ENCODE measurements around the gene CDK2AP2.

The CDK2AP2 gene

DNA sequence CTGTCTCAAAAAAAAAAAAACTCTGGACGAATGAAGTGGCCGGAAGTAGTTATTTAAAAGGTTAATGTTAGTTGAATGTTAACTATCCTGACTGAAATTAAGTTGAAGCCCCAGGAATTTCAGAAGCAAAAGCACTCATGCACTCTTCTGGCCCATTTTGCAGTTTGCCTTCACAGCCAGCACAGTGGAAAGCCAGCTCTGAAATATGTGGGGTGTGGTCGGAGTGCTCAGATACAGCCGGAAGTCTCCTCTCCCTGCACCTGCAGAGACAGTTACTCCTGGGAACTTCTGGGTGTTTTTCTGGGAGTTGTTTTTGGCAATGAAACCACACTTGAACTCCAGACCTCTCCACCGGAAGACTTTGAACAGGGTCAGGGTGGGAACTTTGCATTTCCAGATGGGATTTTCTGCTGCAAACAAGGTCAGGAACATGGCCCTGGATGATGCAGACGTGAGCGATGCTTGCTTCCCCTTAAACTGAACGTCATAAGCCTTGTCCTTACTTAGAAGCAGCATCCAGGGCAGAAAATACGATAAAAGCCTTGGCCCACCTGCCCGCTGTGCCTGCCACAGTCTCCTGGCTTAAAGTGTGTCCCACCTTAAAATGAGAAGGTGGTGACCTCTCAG is 36.8 kb upstream of the CDK2AP2 start:
- in situ Hi-C loops (cut with MboI; ENCODE audit: low pct_unique_long_range_greater_than_20kb, low sequenced_read_pairs, unreplicated experiment), result no loop called here
- TF ChIP-seq, protein P1, sequence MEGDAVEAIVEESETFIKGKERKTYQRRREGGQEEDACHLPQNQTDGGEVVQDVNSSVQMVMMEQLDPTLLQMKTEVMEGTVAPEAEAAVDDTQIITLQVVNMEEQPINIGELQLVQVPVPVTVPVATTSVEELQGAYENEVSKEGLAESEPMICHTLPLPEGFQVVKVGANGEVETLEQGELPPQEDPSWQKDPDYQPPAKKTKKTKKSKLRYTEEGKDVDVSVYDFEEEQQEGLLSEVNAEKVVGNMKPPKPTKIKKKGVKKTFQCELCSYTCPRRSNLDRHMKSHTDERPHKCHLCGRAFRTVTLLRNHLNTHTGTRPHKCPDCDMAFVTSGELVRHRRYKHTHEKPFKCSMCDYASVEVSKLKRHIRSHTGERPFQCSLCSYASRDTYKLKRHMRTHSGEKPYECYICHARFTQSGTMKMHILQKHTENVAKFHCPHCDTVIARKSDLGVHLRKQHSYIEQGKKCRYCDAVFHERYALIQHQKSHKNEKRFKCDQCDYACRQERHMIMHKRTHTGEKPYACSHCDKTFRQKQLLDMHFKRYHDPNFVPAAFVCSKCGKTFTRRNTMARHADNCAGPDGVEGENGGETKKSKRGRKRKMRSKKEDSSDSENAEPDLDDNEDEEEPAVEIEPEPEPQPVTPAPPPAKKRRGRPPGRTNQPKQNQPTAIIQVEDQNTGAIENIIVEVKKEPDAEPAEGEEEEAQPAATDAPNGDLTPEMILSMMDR (IDR thresholded peaks at IDR 0.05; ENCODE audit: extremely low read depth, insufficient read depth, missing control alignments), result no peak
- no peak for DNase-seq (ENCODE audit: low spot score)

DNA sequence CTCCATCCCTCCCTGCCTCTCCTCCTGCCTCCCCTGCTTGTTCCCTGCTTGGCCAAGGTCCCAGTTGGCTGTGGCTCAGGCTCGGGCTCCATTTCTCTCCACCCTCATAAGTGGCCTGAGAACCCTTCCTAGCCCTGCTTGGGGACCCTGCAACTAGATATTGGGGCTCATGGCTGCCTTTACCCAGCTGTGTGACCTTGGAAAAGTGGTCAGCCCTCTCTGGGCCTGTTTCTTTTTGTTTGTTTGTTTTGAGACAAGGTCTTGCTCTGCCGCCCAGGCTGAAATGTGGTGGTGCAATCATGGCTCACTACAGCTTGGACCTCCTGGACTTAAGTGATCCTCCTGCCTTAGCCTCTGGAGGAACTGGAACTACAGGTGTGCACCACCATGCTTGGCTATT is 35.6 kb upstream of the CDK2AP2 start:
- no peak for DNase-seq (ENCODE audit: low spot score)
- TF ChIP-seq, protein P1 (IDR thresholded peaks at IDR 0.05; ENCODE audit: extremely low read depth, insufficient read depth, missing control alignments), result no peak
- in situ Hi-C loops (cut with MboI; ENCODE audit: low pct_unique_long_range_greater_than_20kb, low sequenced_read_pairs, unreplicated experiment), result no loop called here

DNA sequence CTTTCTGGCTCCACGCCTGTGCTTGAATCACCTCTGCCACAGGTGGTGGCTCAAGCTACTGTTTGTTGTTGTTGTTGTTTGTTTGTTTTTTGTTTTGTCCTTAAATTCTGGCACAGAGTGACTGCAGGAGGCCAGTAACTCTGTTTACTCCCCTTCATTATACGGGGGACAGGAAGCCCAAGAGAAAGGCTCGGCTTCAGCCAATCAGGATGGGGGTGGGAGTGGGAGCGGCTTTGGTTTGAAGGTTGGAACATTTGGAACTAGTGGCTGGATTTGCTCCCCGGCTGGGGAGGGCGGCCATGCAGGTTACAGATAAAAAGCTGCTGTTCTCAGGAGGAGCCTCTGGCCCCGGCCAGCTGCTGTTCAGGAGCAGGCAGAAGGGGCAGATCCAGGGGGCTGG is 35.0 kb upstream of the CDK2AP2 start:
- TF ChIP-seq, protein P1 (IDR thresholded peaks at IDR 0.05; ENCODE audit: extremely low read depth, insufficient read depth, missing control alignments), result no peak
- in situ Hi-C loops (cut with MboI; ENCODE audit: low pct_unique_long_range_greater_than_20kb, low sequenced_read_pairs, unreplicated experiment), result no loop called here
- DNase-seq (ENCODE audit: low spot score), result no peak

DNA sequence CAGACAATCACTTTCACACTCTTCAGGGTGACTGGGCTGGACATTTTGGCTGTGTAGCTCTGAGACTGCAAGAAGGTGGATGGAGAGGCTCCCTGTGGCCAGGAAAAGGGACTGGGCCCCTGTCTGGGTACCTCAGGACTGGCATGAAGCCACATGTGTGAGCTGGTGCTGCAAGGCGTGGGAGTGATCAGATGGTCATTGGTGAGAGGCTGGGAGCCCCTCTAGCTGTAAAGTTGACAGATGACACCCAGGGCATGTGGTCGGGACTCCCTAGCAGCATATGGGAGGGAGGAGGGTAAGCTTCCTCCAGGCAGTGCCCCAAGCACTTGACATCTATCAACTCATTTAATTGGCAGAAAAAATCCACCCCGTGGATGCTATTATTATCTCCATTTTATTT is 34.2 kb upstream of the CDK2AP2 start:
- TF ChIP-seq, protein P1 (IDR thresholded peaks at IDR 0.05; ENCODE audit: extremely low read depth, insufficient read depth, missing control alignments), result no peak
- in situ Hi-C loops (cut with MboI; ENCODE audit: low pct_unique_long_range_greater_than_20kb, low sequenced_read_pairs, unreplicated experiment), result no loop called here
- DNase-seq (ENCODE audit: low spot score), result peak; percentile 8

DNA sequence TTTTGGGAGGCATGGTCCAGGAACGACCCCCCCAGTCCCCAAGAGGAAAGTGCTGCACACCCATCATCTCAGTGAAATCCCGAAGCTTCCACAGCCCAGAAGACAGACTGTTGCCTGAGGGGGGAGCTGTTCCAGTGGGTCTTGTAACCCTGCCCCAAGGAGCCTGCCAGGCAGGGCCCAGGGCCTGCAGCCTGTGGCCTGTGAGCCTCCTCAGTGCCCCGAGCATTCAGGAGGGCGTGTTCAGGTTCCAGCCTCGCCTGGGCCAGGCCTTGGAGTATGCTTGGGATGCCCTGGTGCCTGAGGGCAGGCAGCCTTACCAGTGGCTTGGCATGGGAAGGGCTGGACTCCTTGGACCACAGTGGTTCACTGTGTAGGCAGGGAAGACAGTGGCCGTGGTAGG is 33.2 kb upstream of the CDK2AP2 start:
- in situ Hi-C loops (cut with MboI; ENCODE audit: low pct_unique_long_range_greater_than_20kb, low sequenced_read_pairs, unreplicated experiment), result no loop called here
- TF ChIP-seq, protein P1 (IDR thresholded peaks at IDR 0.05; ENCODE audit: extremely low read depth, insufficient read depth, missing control alignments), result no peak
- peak; percentile 3 for DNase-seq (ENCODE audit: low spot score)

DNA sequence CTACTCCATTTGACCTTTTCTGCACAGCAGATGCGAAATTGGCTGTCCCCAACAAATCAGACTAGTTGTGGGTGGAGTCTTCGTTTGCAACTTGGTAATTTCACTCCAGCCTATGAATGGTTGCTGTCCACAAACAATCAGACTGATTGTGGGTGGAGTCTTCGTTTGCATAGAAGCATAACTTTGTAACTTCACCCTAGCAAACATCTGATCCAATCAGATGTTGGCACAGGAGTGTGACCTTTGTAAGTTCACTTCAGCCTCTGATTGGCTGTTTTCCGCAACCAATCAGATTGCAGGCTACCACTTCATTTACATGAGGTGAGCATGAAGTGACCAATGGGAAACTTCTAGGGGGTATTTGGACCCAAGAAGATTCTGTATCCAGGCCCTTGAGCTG is 31.6 kb upstream of the CDK2AP2 start:
- TF ChIP-seq, protein P1 (IDR thresholded peaks at IDR 0.05; ENCODE audit: extremely low read depth, insufficient read depth, missing control alignments), result no peak
- in situ Hi-C loops (cut with MboI; ENCODE audit: low pct_unique_long_range_greater_than_20kb, low sequenced_read_pairs, unreplicated experiment), result no loop called here
- peak; percentile 1 for DNase-seq (ENCODE audit: low spot score)

All from GM13977 (cell line).